IMR-90 (cell line): ENCODE measurements around the gene FGGY. TPM values are rescaled to one million over a fixed set of nuclear protein-coding genes. Genes with fewer than 3 reads are reported as not detected.
A peak's percentile ranks its signal among the peaks of the same experiment; 100 is the strongest.

ENCODE experiments used
- ATAC-seq: fragments of 200-7000 bp; cut with Tn5 transposase; 2 replicates; pipeline ENCODE4 v1.9.1; 2020; ENCODE audit warnings: low read depth, mild to moderate bottlenecking, moderate library complexity
- BruUV-seq: library from RNA; stranded (reverse); fragments of 400-500 nt; replicated peaks from 2 replicates; lab custom pipeline; 2021; lab: Mats Ljungman, UMichigan
- CTCF ChIA-PET: fragments of 300-600 bp; formaldehyde crosslinking; extraction: SDS; loops from one replicate; lab custom pipeline; 2021; ENCODE audit warnings: antibody characterized with exemption; lab: Yijun Ruan, JAX
- POLR2A ChIA-PET: fragments of 300-600 bp; sonication (Branson Sonifier 250); formaldehyde crosslinking; loops from one replicate; lab custom pipeline; 2022; ENCODE audit warnings: antibody characterized with exemption; ENCODE audit not compliant: unreplicated experiment; lab: Charles Lee
- DNase-seq: peaks from one replicate; pipeline ENCODE4 v3.0.0; 2013
- H2AFZ ChIP-seq: replicated peaks from 2 replicates; pipeline ENCODE3; 2013; ENCODE audit warnings: low read length, mild to moderate bottlenecking; ENCODE audit not compliant: poor library complexity
- H2AK5ac ChIP-seq: 2 replicates; pipeline ENCODE4 v1.6.1; 2013; ENCODE audit warnings: low read depth, low read length, inconsistent platforms
- H2AK9ac ChIP-seq: replicated peaks from 2 replicates; pipeline ENCODE3; 2013; ENCODE audit warnings: mild to moderate bottlenecking, low read depth, low read length, moderate library complexity; ENCODE audit not compliant: poor library complexity
- H2BK120ac ChIP-seq: 2 replicates; pipeline ENCODE4 v1.6.1; 2013; ENCODE audit warnings: low read depth, low read length, inconsistent platforms
- H2BK15ac ChIP-seq: 3 replicates; pipeline ENCODE4 v1.6.1; 2013; ENCODE audit warnings: low read depth, low read length, inconsistent platforms
- H2BK20ac ChIP-seq: 2 replicates; pipeline ENCODE4 v1.6.1; 2013; ENCODE audit warnings: low read depth, mild to moderate bottlenecking, inconsistent platforms, low read length, moderate library complexity
- H2BK5ac ChIP-seq: 2 replicates; pipeline ENCODE4 v1.6.1; 2013; ENCODE audit warnings: mild to moderate bottlenecking, low read depth, low read length, inconsistent platforms; ENCODE audit not compliant: poor library complexity, severe bottlenecking
- H3K14ac ChIP-seq: replicated peaks from 2 replicates; pipeline ENCODE4 v1.6.1; 2013; ENCODE audit warnings: low read depth, low read length, inconsistent platforms
- H3K18ac ChIP-seq: 2 replicates; pipeline ENCODE4 v1.6.1; 2013; ENCODE audit warnings: low read depth, low read length, control low read depth
- H3K23ac ChIP-seq: 2 replicates; pipeline ENCODE4 v1.6.1; 2013; ENCODE audit warnings: low read depth, low read length, inconsistent platforms
- H3K27ac ChIP-seq: 2 replicates; pipeline ENCODE4 v1.5.1; 2013; ENCODE audit warnings: mild to moderate bottlenecking, control low read depth, low read length; ENCODE audit not compliant: insufficient read depth
- H3K27me3 ChIP-seq: 2 replicates; pipeline ENCODE4 v1.6.1; 2013; ENCODE audit warnings: low read length; ENCODE audit not compliant: control insufficient read depth, insufficient read depth
- H3K36me3 ChIP-seq: 2 replicates; pipeline ENCODE4 v1.6.1; 2013; ENCODE audit warnings: low read length, mixed read lengths; ENCODE audit not compliant: control insufficient read depth, insufficient read depth
- H3K4ac ChIP-seq: 2 replicates; pipeline ENCODE4 v1.6.1; 2013; ENCODE audit warnings: low read depth, low read length, inconsistent platforms
- H3K4me1 ChIP-seq: 2 replicates; pipeline ENCODE4 v1.6.1; 2013; ENCODE audit warnings: low read length, mixed read lengths; ENCODE audit not compliant: control insufficient read depth, insufficient read depth
- H3K4me2 ChIP-seq: 2 replicates; pipeline ENCODE4 v1.6.1; 2013; ENCODE audit warnings: low read depth, mild to moderate bottlenecking, control low read depth, low read length, moderate library complexity
- H3K4me3 ChIP-seq: 2 replicates; pipeline ENCODE4 v1.5.1; 2013; ENCODE audit warnings: low read depth, mild to moderate bottlenecking, control low read depth, low read length, moderate library complexity; ENCODE audit not compliant: insufficient read depth
- H3K56ac ChIP-seq: 2 replicates; pipeline ENCODE4 v1.6.1; 2013; ENCODE audit warnings: low read length, inconsistent platforms; ENCODE audit not compliant: insufficient read depth; ENCODE audit errors: extremely low read depth
- H3K79me1 ChIP-seq, 2 experiments: 2 replicates each; pipeline ENCODE4 v1.6.1; 2013; ENCODE audit warnings: low read length in 2 of 2, inconsistent platforms in 1 of 2, low read depth in 1 of 2
- H3K9ac ChIP-seq: 2 replicates; pipeline ENCODE4 v1.6.1; 2013; ENCODE audit warnings: low read depth, low read length, control low read depth
- H3K9me1 ChIP-seq: 2 replicates; pipeline ENCODE4 v1.6.1; 2013; ENCODE audit warnings: low read length, inconsistent platforms; ENCODE audit not compliant: insufficient read depth
- H3K9me3 ChIP-seq: 2 replicates; pipeline ENCODE4 v1.6.1; 2013; ENCODE audit warnings: low read length; ENCODE audit not compliant: control insufficient read depth, insufficient read depth
- H4K20me1 ChIP-seq: 2 replicates; pipeline ENCODE4 v1.6.1; 2013; ENCODE audit warnings: low read length, inconsistent platforms; ENCODE audit not compliant: insufficient read depth
- H4K5ac ChIP-seq: 2 replicates; pipeline ENCODE4 v1.6.1; 2013; ENCODE audit warnings: mild to moderate bottlenecking, low read depth, low read length, control low read depth
- H4K8ac ChIP-seq, 2 experiments: 2 replicates each; pipeline ENCODE4 v1.6.1; 2013; ENCODE audit warnings: low read depth in 2 of 2, low read length in 2 of 2, control low read depth in 1 of 2, inconsistent platforms in 1 of 2
- H4K91ac ChIP-seq: 2 replicates; pipeline ENCODE4 v1.6.1; 2013; ENCODE audit warnings: low read depth, low read length, inconsistent platforms; ENCODE audit not compliant: insufficient read depth
- CTCF ChIP-seq: conservative IDR thresholded peaks from 2 replicates; pipeline ENCODE4 v1.5.1; 2012; ENCODE audit warnings: mild to moderate bottlenecking, low read depth, low read length, improper control_type of control experiment
- FOS ChIP-seq: fragments of 150-350 bp; IDR thresholded peaks from 2 replicates; pipeline ENCODE4 v1.6.1; 2016; ENCODE audit warnings: low read depth, low read length
- WGBS, 2 experiments: methylation state at CpG; one replicate each; pipeline versions ENCODE4 v1.1.5 to v1.1.7; 2013; ENCODE audit warnings: missing lambda C conversion rate in 2 of 2; ENCODE audit not compliant: insufficient read length in 1 of 2; ENCODE audit errors: extremely low coverage in 2 of 2; 5-methylcytosine and 5-hydroxymethylcytosine counted together
- dilution Hi-C: fragments of 300-500 bp; cut with HindIII; formaldehyde crosslinking; loops from one replicate; pipeline ENCODE4 v1.14.3; 2018; ENCODE audit warnings: low sequenced_read_pairs; ENCODE audit not compliant: unreplicated experiment
- in situ Hi-C: fragments of 300-500 bp; cut with MboI; formaldehyde crosslinking; loops from 3 replicates; pipeline ENCODE4 v1.14.3; 2019; ENCODE audit warnings: low sequenced_read_pairs, inconsistent platforms, mixed read lengths
- intact Hi-C: fragments of 100-400 bp; cut with micrococcal nuclease; formaldehyde crosslinking; loops from 2 replicates; pipeline ENCODE4 v1.10.0; 2022
- polyA plus RNA-seq, 3 experiments: library from polyadenylated mRNA; depleted of rRNA; stranded (reverse); fragments of >200 nt; gene quantifications; 2 replicates each; pipeline ENCODE4 v1.2.3, GENCODE V29; 2012; ENCODE audit warnings: low replicate concordance in 1 of 3
- total RNA-seq: library from RNA; depleted of rRNA; stranded (reverse); fragments of >200 nt; gene quantifications from 2 replicates; pipeline ENCODE4 v1.2.3, GENCODE V29; 2012

FGGY gene
- total and polyA plus RNA-seq, 2 of the 4 experiments (the other 2 are of a cell fraction) = 5.6 to 14.0 TPM

GRCh38 chr1:59755069-59755685 is 458.3 kb downstream of the FGGY start:
- H3K4me1 ChIP-seq = peaks cover 7% of the 10 kb centered on the region
- 0 out of 2 replicates have a peak overlapping the region, but pooled peaks have one; percentile 29 for H2AK5ac ChIP-seq
- H3K23ac ChIP-seq = no peak overlapping the region
- no peak overlapping the region for H3K4me2 ChIP-seq
- H3K9ac ChIP-seq = no peak overlapping the region
- H3K14ac ChIP-seq = no peak overlapping the region
- intact Hi-C loops = loop anchor here (5.0 to 10.0 kb wide), 4 partner anchors 180 to 1210 kb away; partner anchors contain the start of gene OMA1
- no peak overlapping the region; the same call in 1 of the 2 replicates for H3K18ac ChIP-seq
- H4K8ac ChIP-seq = no peak overlapping the region
- no peaks in the 10 kb centered on the region for H3K36me3 ChIP-seq
- ChIA-PET CTCF (interaction anchor here (1.0 kb wide), 1 partner anchor 17 kb away, joined by 3 read pairs; no protein-coding TSS in a partner anchor), POLR2A (interaction anchor here (0.6 kb wide), 1 partner anchor 283 kb away, joined by 3 read pairs; no protein-coding TSS in a partner anchor)
- H3K27me3 ChIP-seq = no peaks in the 10 kb centered on the region; the same call in 1 of the 2 replicates
- no peak overlapping the region for H3K56ac ChIP-seq
- H2AFZ ChIP-seq = no peak overlapping the region
- 93% methylated on average over 2 of the region's 9 CpGs; no CpG with 5 or more reads in 1 of the 2 experiments for WGBS, 2 experiments
- H3K9me3 ChIP-seq = no peaks in the 10 kb centered on the region
- no peak overlapping the region for H3K4ac ChIP-seq
- TF ChIP-seq CTCF = no peak
- no peak for TF ChIP-seq FOS
- no peak for ATAC-seq
- H2BK20ac ChIP-seq = no peak overlapping the region; the same call in 1 of the 2 replicates
- dilution Hi-C loops = loop anchor here (25.0 kb wide), 1 partner anchor 1018 kb away; no protein-coding TSS in a partner anchor
- H4K5ac ChIP-seq = peak overlapping the region; percentile 58; the same call in 1 of the 2 replicates
- in situ Hi-C loops = loop anchor here (5.0 to 25.0 kb wide), 3 partner anchors 968 to 1243 kb away; no protein-coding TSS in a partner anchor
- H4K20me1 ChIP-seq = no peaks in the 10 kb centered on the region
- no peak overlapping the region for H3K4me3 ChIP-seq
- H2AK9ac ChIP-seq = no peak overlapping the region
- H3K79me1 ChIP-seq = no peaks in the 10 kb centered on the region
- no peak for DNase-seq
- H2BK120ac ChIP-seq = peak overlapping the region; percentile 12; the same call in 1 of the 2 replicates
- BruUV-seq = no TSS peak
- no peak overlapping the region for H3K27ac ChIP-seq
- no peak overlapping the region for H2BK5ac ChIP-seq
- no peak overlapping the region for H2BK15ac ChIP-seq
- no peak overlapping the region for H4K91ac ChIP-seq
- no peaks in the 10 kb centered on the region for H3K9me1 ChIP-seq
